Prostate gland (tissue), 2 donors: ENCODE results near the gene HNRNPA3. TPM values are rescaled to one million over a fixed set of nuclear protein-coding genes. Genes with fewer than 3 reads are reported as not detected.

Experiments
- DNase-seq: peaks from one replicate; pipeline ENCODE4 v3.0.0-alpha.2; 2019; ENCODE audit warnings: low spot score
- H3K27ac ChIP-seq, 2 donors: fragments of 200-600 bp; sonication (generic); 2 replicates each; pipeline ENCODE4 v1.5.1; 2017 to 2019
- H3K27me3 ChIP-seq: fragments of 200-600 bp; sonication (generic); replicated peaks from 2 replicates; pipeline ENCODE4 v1.5.1; 2019; ENCODE audit not compliant: insufficient read depth
- H3K36me3 ChIP-seq, 2 donors: fragments of 200-600 bp; sonication (generic); 1 replicate in 1 of 2; 2 replicates in 1 of 2; pipeline versions ENCODE4 v1.5.1 to v1.8.1; 2017 to 2019
- H3K4me1 ChIP-seq: fragments of 200-600 bp; sonication (generic); replicated peaks from 2 replicates; pipeline ENCODE4 v1.5.1; 2019
- H3K4me3 ChIP-seq, 2 donors: fragments of 200-600 bp; sonication (generic); 2 replicates each; pipeline ENCODE4 v1.5.1; 2017 to 2019
- H3K9me3 ChIP-seq: fragments of 200-600 bp; sonication (generic); 2 replicates; pipeline ENCODE4 v1.5.1; 2017
- CTCF ChIP-seq, 4 experiments: fragments of 200-600 bp in 2 of 4; fragments of 450-650 bp in 2 of 4; sonication (generic) in 2 of 4; IDR thresholded peaks; 1 replicate in 3 of 4; 2 replicates in 1 of 4; pipeline ENCODE4 v1.5.1; 2016 to 2019; ENCODE audit warnings: antibody characterized with exemption in 4 of 4, mild to moderate bottlenecking in 2 of 4, moderate library complexity in 2 of 4
- POLR2A ChIP-seq: fragments of 450-650 bp; IDR thresholded peaks from one replicate; pipeline ENCODE4 v1.6.1; 2016; ENCODE audit warnings: antibody characterized with exemption, mild to moderate bottlenecking
- POLR2AphosphoS5 ChIP-seq: sonication (generic); formaldehyde crosslinking; IDR thresholded peaks from one replicate; pipeline ENCODE4 v1.6.1; 2017; ENCODE audit warnings: antibody characterized with exemption
- WGBS: methylation state at CpG from one replicate; pipeline ENCODE4 v1.1.5; 2018; 5-methylcytosine and 5-hydroxymethylcytosine counted together
- intact Hi-C: fragments of 100-400 bp; cut with DNase I; formaldehyde crosslinking; loops from one replicate; pipeline ENCODE4 v1.14.2; 2022
- microRNA-seq: library from miRNA; unstranded; fragments of <30 nt; microRNA quantifications from one replicate; pipeline ENCODE4, GENCODE V29; 2016
- small RNA-seq, 2 donors: library from RNA; depleted of rRNA; stranded (forward); fragments of <200 nt; gene quantifications; one replicate each; pipeline ENCODE3, GENCODE V24; 2016
- total RNA-seq, 2 donors: library from RNA; depleted of rRNA; stranded (reverse); fragments of >200 nt; gene quantifications; one replicate each; pipeline ENCODE4 v1.1.0, GENCODE V29; 2016

HNRNPA3 gene
- total RNA-seq, 2 donors from 2014 or later: 56.5 to 57.0 TPM

DNA sequence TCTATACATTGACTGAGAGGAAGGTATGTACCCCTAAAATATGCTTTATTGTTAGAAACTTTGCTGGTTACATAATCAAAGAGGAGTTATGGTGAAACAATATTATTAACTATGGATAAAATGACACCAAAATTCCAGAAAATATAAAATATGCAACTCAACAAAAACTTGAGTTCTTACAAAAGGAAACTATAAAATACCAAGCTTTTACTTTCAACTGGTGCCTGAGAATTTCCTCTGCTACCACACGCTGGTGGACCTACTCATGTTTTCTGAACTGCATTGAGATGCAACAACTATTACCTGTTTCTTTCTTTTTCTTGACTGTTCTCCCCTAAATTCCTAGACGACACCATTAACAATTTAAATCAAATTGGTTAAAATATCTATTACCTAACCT, 60.2 kb downstream of the HNRNPA3 start:
- no peaks in the 10 kb centered on the region for H3K27me3 ChIP-seq
- H3K4me3 ChIP-seq: no peak overlapping the region
- H3K9me3 ChIP-seq: no peaks in the 10 kb centered on the region
- no peaks in the 10 kb centered on the region for H3K36me3 ChIP-seq
- intact Hi-C loops: no loop called here
- WGBS: 88% methylated on average over 2 of the region's 2 CpGs
- H3K27ac ChIP-seq: no peak overlapping the region
- no peak for DNase-seq
- no peak for TF ChIP-seq POLR2A
- TF ChIP-seq CTCF (IDR thresholded peaks at IDR 0.05): no peak
- no peak for TF ChIP-seq POLR2AphosphoS5
- H3K4me1 ChIP-seq: no peaks in the 10 kb centered on the region

DNA sequence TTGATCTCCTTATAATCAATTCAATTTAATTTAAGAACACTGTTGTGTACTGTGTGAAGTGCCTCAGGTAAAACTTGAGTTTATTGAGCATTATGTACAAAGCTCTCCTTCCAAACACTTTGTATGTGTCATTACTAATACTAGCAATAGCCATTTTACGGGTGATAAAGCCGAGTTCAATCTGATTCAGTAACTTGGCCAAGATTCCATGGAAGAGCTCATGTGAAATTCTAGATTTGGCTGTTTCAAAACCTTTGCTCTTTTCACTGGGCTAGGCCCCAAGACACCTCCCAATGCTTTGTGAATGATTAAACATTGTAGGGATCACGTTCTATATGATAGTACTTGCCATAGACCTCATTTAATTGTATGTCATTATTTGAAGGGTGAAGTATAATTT, 60.8 kb downstream of the HNRNPA3 start:
- Histone ChIP-seq H3K9me3 (no peaks in the 10 kb centered on the region), H3K4me3 (no peak overlapping the region), H3K36me3 (no peaks in the 10 kb centered on the region), H3K4me1 (no peaks in the 10 kb centered on the region), H3K27ac (no peak overlapping the region), H3K27me3 (no peaks in the 10 kb centered on the region)
- 12% methylated on average over 3 of the region's 3 CpGs for WGBS
- intact Hi-C loops: no loop called here
- no peak for DNase-seq
- TF ChIP-seq CTCF (IDR thresholded peaks at IDR 0.05) (no peak), POLR2A (no peak), POLR2AphosphoS5 (no peak)

Small RNA genes lying within 50 kb of the gene (microRNA-seq; reads per million reads assigned to microRNA genes)
- gene MIR3128: not detected

Small RNA genes lying within 50 kb of the gene (small RNA-seq; reads per million reads assigned to genes)
- gene MIR3128 (0 to 0.40 reads per million in 2 donors), gene RF00019 (0 reads per million in 2 donors)

Other genes with a start within 250 kb of the HNRNPA3 start
- 100 to 1,000 TPM in 1 of 2 donors, 10 to 100 TPM in 1; 98.6 to 126 TPM for gene NFE2L2, start 51.9 kb downstream of the HNRNPA3 start, total RNA-seq
- 10 to 100 TPM; 17.2 to 50.3 TPM for gene AGPS, start 180.0 kb downstream of the HNRNPA3 start, total RNA-seq